ENCODE results near the gene ATF6.

DNA sequence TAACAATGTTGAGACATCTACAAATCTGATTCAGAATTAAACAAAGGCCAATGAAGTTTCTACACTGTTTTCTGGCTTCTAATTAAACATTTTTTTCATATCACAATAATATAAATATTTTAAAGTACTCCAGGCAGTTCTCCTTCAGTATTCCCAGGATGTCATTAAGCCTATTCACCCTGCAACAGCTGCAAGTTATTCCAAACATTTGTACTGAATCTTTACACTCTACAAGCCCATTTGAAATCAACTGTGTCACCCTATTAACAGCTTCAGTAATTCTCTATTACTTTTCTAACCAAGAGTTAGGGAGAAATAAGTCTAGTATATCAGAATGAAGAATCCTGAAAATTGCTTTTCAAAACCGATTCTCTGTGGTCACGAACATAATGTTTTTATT is 133.0 kb downstream of the ATF6 start:
- TF ChIP-seq POLR2A (IDR thresholded peaks at IDR 0.05; ENCODE audit: low read depth, low read length) (no peak), TAF1 (IDR thresholded peaks at IDR 0.05; ENCODE audit: low read depth, low read length) (no peak)

Data from GM12891 (cell line).